Suppressor macrophage (primary cell): ENCODE measurements around the gene UTRN.
A peak's percentile ranks its signal among the peaks of the same experiment; 100 is the strongest.

Experiments
- DNase-seq, 4 experiments: peaks; one replicate each; pipeline ENCODE4 v3.0.0-alpha.2; 2020 to 2022

UTRN gene

GRCh38 chr6:144283646-144284477 is 1.3 kb upstream of the UTRN start:
- DNase-seq = peak; percentile 2 to 28 (median 22)

GRCh38 chr6:144284478-144284782 is 705 bp upstream of the UTRN start:
- DNase-seq = no peak

- no peak for DNase-seq
Measured at GRCh38 chr6:144285548-144285797, 338 bp downstream of the UTRN start.

DNA sequence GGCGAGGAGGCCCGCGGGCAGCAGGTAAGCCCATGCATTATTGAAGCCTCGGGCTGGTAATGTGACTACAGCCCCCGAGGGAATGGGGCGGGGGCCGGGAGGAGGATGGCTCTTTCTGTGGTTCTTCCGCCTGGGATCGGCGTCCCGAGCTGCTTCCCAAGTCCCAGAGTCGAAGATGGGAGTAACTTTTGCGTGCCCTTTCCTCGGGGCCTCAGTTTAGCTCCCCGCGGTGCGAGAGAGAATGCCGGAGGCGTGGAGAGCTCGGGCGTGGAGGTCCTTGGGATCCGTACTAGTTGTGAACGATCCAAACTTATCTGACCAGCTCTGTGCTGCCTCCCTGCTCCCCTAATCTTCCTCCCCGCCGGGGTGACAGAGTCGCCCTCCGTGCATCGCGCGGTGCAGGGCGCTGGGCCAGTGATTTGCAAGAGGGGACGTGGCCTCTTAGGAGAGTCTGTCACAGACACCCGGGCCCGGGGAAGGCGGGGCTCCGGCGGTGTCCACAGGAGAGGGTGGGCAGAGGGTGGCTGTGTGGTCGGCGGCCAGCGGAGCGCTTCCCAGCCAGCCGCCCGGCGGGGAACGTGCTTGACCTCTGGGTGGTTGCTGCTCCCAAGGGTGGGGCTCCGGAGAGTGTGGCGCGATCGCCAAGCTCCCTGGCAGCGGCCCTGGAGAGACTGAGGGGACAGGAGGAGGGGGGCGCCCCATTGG is 815 bp downstream of the UTRN start:
- DNase-seq = peak; percentile 65 to 86 (median 78)

- DNase-seq = peak; percentile 69 to 86 (median 72)
Measured at GRCh38 chr6:144286503-144287393, 1.6 kb downstream of the UTRN start.

- no peak for DNase-seq
Measured at GRCh38 chr6:144289006-144289405, 3.9 kb downstream of the UTRN start.

DNA sequence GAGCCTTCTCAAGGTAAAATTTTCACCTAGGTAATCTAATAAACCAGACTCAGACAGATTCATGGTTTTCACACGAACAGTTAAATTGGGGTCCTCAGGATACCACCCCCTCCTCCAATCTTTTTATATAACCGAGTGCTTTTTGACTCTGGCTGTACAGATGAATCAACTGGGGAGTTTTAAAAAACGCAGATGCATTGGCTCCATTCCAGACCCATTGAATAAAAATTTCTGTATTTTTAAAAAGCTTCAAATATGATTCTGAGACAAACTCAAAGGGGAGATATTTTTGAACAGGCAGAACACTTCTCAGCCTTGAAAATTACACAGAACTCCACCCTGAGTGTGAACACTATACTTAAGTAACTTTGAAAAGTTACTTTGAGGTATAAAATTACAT is 7.2 kb downstream of the UTRN start:
- no peak for DNase-seq

DNA sequence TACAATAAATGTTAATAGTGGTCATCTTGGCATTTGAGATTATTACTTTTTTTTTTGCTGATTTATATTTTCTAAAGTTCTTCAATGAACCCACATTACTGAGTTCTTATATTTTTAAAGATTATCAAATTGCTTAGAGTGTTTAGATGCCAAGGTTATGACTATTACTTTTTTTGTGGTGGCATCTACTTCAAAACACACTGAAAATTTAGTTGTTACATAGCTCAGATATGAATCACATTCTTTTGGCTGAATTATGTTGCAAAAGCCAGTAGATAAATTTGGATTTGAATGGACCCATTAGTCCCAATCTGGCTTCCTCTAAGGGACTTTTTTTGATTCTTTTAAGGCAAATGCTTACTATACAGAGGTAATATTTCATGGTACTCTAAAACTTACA is 8.9 kb downstream of the UTRN start:
- no peak for DNase-seq

GRCh38 chr6:144295211-144295610 is 10.1 kb downstream of the UTRN start:
- DNase-seq = no peak

GRCh38 chr6:144295981-144296767 is 11.0 kb downstream of the UTRN start:
- DNase-seq = no peak

GRCh38 chr6:144296973-144297372 is 11.8 kb downstream of the UTRN start:
- DNase-seq = no peak

- DNase-seq = no peak
Measured at GRCh38 chr6:144297511-144298100, 12.5 kb downstream of the UTRN start.

- DNase-seq = no peak
Measured at GRCh38 chr6:144298194-144298593, 13.1 kb downstream of the UTRN start.

DNA sequence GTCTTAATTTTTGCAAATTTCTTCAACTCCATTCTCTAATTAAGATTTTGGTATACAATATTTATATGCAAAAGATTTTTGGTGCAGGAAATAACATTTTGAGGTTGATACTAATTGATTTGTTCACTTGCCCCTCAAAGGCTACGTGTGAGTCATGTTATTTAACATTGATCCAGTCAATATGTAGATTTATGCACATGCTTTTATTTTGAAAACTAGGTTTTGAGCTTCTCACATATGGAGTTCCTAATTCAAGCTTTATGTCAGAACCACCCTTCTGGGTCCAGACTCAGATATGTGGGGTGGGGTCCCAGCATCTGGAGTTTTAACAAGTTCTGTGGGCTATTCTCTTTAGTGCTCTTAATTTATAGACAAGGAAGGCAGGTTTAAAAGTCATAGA is 13.8 kb downstream of the UTRN start:
- DNase-seq = no peak

GRCh38 chr6:144302701-144303372 is 17.7 kb downstream of the UTRN start:
- DNase-seq = no peak

DNA sequence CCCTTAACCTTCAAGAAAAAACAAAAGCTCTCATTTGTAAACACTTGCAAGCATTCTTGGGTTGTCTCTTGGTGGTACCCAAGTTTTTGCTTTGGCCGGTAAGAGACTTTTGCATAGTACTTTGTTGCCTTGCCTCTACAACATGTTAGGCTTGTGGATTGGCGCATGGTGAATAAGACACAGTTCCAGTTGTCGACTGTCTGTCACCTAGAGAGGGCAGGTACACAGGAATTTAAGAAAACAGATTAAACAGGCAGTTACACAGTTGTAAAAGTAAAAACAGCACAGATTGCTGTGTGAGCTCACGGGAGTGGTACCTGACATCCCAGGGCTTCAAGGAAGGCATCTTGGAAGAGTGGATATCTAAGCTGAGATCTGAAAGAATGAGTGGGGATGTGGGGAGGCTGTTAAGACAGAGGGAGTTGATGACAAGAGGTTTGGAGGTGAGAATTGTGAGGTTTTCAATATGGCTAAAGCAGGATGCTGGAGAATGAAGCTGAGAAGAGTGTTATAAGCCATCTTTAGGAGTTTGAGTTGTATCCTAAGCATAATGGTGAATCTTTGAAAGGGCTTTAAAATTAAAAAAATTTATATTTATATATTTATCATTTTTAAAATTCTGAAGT is 19.2 kb downstream of the UTRN start:
- no peak for DNase-seq

DNA sequence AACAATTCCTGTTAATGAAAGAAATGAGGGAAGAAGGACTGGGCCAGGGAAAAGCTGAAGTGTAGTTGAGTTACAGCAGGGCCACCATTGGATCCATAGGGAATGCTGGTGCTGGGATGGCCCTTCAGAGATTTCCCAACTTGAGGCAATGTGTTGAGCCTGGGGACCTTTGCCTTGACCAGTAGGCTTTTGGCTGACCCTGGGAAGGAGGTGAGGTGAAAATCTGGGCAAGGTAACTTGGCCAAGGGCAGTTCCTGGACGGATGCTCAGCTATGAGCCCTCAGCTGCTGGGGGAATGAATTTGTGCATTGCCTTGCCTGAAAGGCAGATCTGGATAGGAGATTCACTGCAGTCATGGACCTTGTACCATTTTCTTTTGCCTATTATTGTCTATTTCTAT is 20.4 kb downstream of the UTRN start:
- no peak for DNase-seq

GRCh38 chr6:144305985-144306384 is 20.9 kb downstream of the UTRN start:
- peak in 1 of 4 experiments; percentile 7 for DNase-seq

DNA sequence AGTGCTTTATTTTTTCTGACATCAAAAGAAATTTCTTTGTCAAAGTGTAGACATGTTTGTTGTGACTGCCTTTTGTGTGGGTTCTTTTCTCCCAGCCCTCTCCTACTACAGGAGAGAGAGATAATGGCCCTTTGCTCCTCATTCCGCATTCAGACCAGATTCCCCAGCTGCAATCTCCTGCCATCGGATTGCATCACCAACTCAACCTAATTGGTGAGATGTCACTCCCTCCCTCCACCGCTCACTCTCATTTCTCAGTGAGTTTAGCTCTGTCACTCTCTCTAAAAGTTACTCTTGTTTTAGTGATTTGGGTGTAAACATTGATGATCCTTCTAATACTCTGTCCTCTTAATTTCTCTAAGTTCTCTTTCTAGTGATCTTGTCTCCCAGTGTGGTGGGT is 22.7 kb downstream of the UTRN start:
- DNase-seq = no peak

GRCh38 chr6:144310765-144311164 is 25.6 kb downstream of the UTRN start:
- DNase-seq = no peak

GRCh38 chr6:144311361-144311760 is 26.2 kb downstream of the UTRN start:
- DNase-seq = peak in 1 of 4 experiments; percentile 15
